ENCODE results near the gene ZFR. TPM values are rescaled to one million over a fixed set of nuclear protein-coding genes. Genes with fewer than 3 reads are reported as not detected.

Gene ZFR
- total and polyA plus RNA-seq, 9 of the 15 experiments (the other 6 are each of a cell fraction or from before 2014, with no cell fraction given), result 35.5 to 108 (median 71.1) TPM

GRCh38 chr5:32352685-32353084 is 91.9 kb downstream of the ZFR start:
- Histone ChIP-seq H2AFZ (ENCODE audit: low read depth, low read length) (no peak overlapping the region), H3K4me3 (no peak overlapping the region), H3K79me2 (ENCODE audit: control insufficient read depth, insufficient read depth, low read length) (no peaks in the 10 kb centered on the region), H3K36me3 (ENCODE audit: control insufficient read depth, insufficient read depth, low read length) (peaks cover 33% of the 10 kb centered on the region; the same call in 2 of the 3 replicates), H3K9ac (ENCODE audit: insufficient read depth in 1 of 2, low read depth in 2 of 2, low read length in 2 of 2) (no peak overlapping the region), H3K9me1 (ENCODE audit: control insufficient read depth, insufficient read depth, low read length) (no peaks in the 10 kb centered on the region), H3K4me1 (replicated peaks in 1 of 2; ENCODE audit: control insufficient read depth in 2 of 2, insufficient read depth in 2 of 2, low read length in 2 of 2) (no peaks in the 10 kb centered on the region; a peak in 1 of 5 replicates), H3K27me3 (ENCODE audit: control insufficient read depth in 2 of 2, insufficient read depth in 2 of 2, low read length in 2 of 2) (no peaks in the 10 kb centered on the region), H3K9me3 (replicated peaks; ENCODE audit: control insufficient read depth, insufficient read depth, low read depth, low read length) (no peaks in the 10 kb centered on the region), H4K20me1 (replicated peaks; ENCODE audit: control insufficient read depth, insufficient read depth, low read length) (no peaks in the 10 kb centered on the region), H3K27ac (ENCODE audit: extremely low read depth, low read depth, low read length) (no peak overlapping the region), H3K4me2 (ENCODE audit: insufficient read depth, low read length) (no peak overlapping the region)
- ChIA-PET POLR2A (interaction anchor here (1.2 kb wide), 1 partner anchor 13 kb away, joined by 3 read pairs; no protein-coding TSS in a partner anchor), CTCF (ENCODE audit: low intra/inter-chr PET ratio) (no interaction called here)
- intact Hi-C loops (cut with micrococcal nuclease), result no loop called here
- in situ Hi-C loops (cut with MboI), result no loop called here
- DNase-seq (ENCODE audit: extremely low read depth in 1 of 4, low spot score in 3 of 4) (no peak), ATAC-seq (peak; percentile 52), FAIRE-seq (no peak)
- TF ChIP-seq ZMIZ1 (IDR thresholded peaks at IDR 0.05; ENCODE audit: low read depth in 2 of 2, low read length in 2 of 2) (no peak), NR1H2 (CRISPR knock-in tag; IDR thresholded peaks at IDR 0.05) (no peak), PHF21A (IDR thresholded peaks at IDR 0.05; ENCODE audit: borderline replicate concordance, low read depth) (no peak), MXI1 (IDR thresholded peaks at IDR 0.05; ENCODE audit: low read depth, low read length) (no peak), ZZZ3 (IDR thresholded peaks at IDR 0.05) (no peak)
- TF ChIP-seq, protein P1, sequence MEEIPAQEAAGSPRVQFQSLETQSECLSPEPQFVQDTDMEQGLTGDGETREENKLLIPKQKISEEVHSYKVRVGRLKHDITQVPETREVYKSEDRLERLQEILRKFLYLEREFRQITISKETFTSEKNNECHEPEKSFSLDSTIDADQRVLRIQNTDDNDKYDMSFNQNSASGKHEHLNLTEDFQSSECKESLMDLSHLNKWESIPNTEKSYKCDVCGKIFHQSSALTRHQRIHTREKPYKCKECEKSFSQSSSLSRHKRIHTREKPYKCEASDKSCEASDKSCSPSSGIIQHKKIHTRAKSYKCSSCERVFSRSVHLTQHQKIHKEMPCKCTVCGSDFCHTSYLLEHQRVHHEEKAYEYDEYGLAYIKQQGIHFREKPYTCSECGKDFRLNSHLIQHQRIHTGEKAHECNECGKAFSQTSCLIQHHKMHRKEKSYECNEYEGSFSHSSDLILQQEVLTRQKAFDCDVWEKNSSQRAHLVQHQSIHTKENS (CRISPR knock-in tag; IDR thresholded peaks at IDR 0.05), result no peak
- TF ChIP-seq, protein P2, sequence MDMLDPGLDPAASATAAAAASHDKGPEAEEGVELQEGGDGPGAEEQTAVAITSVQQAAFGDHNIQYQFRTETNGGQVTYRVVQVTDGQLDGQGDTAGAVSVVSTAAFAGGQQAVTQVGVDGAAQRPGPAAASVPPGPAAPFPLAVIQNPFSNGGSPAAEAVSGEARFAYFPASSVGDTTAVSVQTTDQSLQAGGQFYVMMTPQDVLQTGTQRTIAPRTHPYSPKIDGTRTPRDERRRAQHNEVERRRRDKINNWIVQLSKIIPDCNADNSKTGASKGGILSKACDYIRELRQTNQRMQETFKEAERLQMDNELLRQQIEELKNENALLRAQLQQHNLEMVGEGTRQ (CRISPR knock-in tag; IDR thresholded peaks at IDR 0.05), result no peak
- TF ChIP-seq, protein P3, sequence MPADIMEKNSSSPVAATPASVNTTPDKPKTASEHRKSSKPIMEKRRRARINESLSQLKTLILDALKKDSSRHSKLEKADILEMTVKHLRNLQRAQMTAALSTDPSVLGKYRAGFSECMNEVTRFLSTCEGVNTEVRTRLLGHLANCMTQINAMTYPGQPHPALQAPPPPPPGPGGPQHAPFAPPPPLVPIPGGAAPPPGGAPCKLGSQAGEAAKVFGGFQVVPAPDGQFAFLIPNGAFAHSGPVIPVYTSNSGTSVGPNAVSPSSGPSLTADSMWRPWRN (IDR thresholded peaks at IDR 0.05; ENCODE audit: low read depth), result no peak
- no TSS peak for BruUV-seq (replicated peaks)
- WGBS (ENCODE audit: insufficient coverage, low coverage, missing lambda C conversion rate), result 87% methylated on average over 8 of the region's 8 CpGs
